Measurements from ENCODE around the gene COMTD1.

The COMTD1 gene

GRCh38 chr10:75245354-75246250 lies 9.8 kb upstream of the COMTD1 start:
- no peak for ATAC-seq

- ATAC-seq = no peak
These were observed 9.0 kb upstream of the COMTD1 start for GRCh38 chr10:75244487-75245353.

GRCh38 chr10:75243426-75243825 lies 7.7 kb upstream of the COMTD1 start:
- ATAC-seq = no peak

- ATAC-seq = no peak
These were observed 4.7 kb upstream of the COMTD1 start for GRCh38 chr10:75240329-75241076.

- no peak for ATAC-seq
These were observed 3.5 kb upstream of the COMTD1 start for GRCh38 chr10:75239096-75239790.

DNA sequence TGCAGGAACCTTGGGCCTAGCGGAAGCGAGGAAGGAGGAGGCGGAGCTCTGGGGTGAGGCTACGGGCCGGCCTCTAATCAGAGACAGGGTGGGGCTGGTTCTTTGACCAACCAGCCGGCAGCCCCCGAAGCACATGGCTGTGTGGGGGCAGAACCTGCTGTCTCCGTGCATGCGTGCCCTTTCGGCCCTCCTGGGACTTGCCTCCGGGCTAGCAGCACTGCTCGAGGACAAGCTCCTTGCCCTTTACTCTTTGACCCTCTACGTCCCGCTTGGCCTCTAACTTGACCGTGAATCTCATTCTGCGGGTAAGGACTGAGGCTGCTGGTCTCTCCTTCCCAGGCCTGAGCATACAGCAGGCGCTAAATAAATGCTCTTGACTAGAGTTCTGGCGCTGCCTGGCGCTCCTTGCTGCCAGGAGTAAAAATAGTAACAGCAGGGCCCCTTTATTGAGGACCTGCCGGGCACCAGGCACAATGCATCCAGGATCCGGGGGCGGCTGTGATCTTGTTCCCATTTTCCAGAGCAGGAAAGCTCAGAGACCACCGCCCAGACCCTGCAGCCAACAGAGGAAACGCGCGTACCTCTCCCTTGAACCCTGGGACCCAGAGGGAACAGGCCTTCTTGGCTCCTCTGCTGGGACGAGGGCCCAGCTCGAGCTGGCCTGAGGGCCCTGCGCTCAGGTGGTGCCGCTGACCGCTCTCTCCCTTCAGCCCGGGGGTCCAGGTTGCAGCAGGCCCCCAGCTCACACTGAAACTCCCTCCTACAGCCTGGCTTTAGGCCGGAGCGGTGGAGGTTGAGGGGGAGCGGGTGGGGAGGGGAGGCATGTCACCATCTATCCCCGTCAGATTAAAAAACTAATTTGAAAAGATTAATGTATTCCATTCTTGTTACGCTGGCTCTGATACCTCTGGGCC lies 2.7 kb upstream of the COMTD1 start:
- no peak for ATAC-seq

DNA sequence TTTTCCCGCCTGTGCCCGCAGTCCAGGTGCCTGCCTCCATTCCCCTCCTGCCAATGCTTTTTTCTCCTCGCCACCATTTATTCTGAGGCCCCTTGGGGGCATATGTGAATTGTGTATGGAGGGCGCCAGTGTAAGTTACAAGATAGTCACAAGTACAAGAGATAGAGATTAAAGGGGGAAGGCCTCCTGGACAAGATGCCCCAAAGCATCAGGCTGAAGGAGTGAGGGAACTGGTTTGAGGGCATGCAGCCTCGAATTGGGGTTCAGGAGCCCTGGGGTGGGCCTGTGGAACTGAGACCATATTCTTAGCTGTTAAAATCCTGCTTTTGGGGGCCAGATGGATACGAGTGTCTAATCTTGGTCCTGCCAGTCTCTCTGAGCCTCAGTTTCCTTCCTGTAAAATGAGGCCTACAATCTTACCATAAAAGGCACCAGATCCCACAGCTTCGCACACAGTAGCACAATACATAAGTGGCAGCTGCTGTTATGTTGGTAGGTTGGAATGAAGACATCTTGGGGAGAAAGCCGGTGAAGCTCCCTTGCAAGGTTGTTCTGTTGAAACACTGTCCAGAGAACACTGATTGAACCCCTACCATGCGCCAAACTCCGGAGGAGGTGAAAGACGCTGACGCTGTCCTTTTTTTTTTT lies 545 bp upstream of the COMTD1 start:
- no peak for ATAC-seq

DNA sequence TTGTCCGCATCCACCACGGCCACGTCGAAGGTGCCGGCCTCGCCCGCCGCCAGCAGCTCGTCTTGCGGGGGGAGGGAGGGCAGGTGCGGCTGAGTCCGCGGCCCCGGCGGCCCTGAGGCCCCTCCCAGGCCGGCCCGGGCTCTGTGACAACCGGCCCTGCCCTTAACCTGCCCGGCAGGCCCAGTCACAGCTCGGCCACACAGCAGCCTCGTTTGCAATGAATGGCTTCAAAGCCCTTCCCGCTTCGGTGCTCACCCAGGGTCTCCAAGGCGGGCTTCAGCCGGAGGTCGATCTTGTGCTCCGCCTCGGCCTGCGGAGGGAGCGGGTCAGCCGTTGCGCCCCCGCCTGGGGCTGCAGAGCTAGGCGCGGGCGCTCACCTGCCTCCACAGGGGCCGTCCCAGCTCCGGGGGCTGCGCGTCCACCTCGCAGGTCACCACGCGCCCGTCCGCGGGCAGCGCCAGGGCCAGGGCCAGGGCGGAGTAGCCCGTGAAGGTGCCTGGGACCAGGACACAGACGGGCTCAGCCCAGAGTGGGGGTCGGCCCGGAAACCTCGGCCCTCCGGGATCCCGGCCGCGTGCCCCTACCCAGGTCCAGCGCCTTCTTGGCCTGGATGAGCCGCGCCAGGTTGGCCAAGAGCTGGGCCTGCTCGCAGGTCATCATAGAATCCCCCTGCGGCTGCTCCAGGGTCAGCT lies 928 bp downstream of the COMTD1 start:
- ATAC-seq = peak in 1 of 2 donors; percentile 3

DNA sequence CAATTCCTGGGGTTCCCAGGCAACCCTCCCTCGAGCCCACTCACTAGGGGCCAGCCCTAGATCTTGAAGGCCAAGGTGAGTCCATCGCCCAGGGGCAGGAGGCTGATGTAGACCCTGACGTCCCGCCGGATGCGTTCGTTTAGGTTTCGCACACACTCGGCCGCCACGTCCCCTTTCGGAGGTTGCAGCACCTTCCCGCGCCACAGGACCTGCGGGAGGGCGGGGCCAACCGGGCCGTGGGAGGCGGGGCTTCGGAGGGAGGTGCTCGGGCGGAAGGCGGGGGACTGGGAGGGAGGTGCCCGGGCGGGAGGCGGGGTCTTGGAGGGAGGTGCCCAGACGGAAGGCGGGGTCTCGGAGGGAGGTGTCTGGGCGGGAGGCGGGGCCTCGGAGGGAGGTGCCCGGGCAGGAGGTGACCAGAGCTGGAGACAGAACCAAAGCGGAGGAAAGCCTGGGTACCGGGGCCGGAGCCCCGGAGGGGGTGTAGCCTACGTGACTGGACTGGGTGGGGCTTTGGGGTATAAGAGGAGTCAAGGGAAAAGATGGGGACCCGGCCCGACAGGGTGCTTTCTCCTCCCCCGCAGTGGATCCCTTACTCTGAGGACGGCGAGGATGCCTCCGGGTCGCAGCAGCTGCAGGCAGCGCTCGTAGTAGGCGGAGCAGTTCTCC lies 1.6 kb downstream of the COMTD1 start:
- peak; percentile 59 to 62 for ATAC-seq

GRCh38 chr10:75233444-75234016 lies 2.2 kb downstream of the COMTD1 start:
- no peak for ATAC-seq

GRCh38 chr10:75231672-75232581 lies 3.8 kb downstream of the COMTD1 start:
- no peak for ATAC-seq

DNA sequence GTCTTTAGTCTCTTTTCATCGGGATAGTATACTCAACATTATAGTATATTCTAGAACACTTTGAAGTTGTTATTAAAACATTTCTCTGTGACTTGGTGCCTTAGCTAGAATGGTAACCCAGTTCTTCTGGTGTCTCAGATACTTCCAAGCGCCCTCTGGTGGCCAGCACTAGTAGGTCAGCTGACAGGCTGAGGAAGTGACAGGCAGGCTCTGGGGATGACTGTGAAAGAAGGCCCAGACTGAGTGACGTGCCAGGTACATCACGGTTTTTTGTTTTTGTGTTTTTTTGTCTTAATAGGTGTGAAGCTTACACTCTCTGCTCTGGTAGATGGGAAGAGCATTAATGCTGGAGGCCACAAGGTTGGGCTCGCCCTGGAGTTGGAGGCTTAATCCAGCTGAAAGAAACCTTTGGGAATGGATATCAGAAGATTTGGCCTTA lies 5.1 kb downstream of the COMTD1 start:
- ATAC-seq = peak; percentile 66 to 70

- ATAC-seq = no peak
These were observed 5.8 kb downstream of the COMTD1 start for GRCh38 chr10:75229971-75230370.

DNA sequence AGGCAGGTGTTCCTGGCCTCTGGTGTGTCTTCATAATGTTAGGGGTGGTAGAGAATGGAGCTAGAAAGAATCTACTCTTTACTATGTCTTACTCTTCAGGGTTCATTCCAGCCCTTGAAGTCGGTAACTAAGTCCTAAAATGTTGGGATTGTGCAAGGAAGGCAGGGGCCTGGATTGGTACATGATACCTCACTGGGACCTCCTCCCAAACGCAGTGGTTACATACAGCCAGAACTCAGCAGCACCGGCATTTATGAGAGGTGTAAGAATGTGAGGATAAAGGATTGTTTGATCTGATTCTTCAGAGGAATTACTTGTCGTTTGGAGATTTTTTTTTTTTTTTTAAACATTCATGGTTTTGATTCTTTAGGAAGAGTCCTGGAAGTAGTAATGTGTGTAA lies 6.9 kb downstream of the COMTD1 start:
- no peak for ATAC-seq

DNA sequence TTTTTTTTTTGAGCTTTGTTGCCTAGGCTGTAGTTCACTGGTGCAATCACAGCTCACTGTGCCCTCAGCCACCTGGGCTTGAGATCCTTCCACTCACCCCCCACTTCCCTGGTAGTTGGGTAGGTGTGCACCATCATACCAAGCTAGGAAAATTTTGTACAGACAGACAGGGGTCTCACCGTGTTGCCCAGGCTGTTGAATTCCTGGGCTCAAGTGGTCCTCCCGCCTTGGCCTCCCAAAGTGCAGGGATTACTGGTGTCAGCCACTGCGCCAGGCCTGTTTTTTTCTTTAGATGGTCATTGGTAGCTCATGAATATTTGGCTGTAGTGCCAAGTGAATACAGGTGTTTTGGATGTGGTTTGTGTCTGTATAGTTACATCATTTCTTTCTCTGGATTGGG lies 7.5 kb downstream of the COMTD1 start:
- no peak for ATAC-seq

DNA sequence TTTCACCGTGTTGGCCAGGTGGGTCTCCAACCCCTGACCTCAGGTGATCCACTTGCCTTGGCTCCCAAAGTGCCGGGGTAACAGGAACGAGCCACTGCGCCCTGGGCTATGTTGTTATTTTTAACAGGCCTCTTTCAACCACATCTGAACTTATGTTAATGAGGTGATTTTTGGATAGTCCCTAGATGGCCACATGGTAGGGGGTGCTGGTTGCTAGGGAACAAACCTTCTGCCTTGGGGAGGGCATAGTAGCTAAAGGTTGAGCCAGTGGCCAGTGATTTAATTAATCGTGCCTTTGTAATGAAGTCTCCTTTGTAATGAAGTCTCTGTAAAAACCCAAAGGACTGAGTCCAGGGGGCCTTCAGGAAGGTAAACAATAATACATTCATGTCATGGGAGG lies 9.1 kb downstream of the COMTD1 start:
- no peak for ATAC-seq

GRCh38 chr10:75226095-75226494 lies 9.7 kb downstream of the COMTD1 start:
- no peak for ATAC-seq

DNA sequence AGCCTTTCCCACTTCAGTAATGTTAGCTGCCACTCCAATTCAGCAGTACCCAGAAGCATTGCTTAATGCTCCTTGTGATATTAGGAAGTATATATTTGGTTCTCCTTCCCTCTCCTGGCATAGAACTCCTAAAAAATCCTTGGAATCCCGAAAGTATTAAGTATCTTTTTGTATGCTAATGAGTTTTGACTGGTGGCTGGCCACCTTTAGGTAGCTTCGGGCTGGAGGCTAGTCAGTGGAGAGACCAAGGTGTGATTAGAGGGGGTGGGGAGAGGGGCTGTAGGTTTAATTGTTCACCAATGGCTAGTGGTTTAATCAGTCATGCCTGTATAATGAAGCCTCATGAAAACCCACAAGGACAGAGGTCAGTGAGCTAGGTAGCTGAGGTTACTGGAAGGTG lies 12.2 kb downstream of the COMTD1 start:
- no peak for ATAC-seq

All from activated CD4-positive, CD25-positive, alpha-beta regulatory T cell treated with anti-CD3 and anti-CD28 coated beads, Interleukin-2, amount 50 U/mL, for 24 hours (primary cell).